GM19023 (cell line): Measurements from ENCODE around the gene AATF.

Source experiments
- ATAC-seq: cut with Tn5 transposase; IDR thresholded peaks from one replicate; pipeline ENCODE4 v1.9.1; 2021; ENCODE audit warnings: mild to moderate bottlenecking, moderate library complexity; ENCODE audit not compliant: unreplicated experiment

AATF gene

DNA sequence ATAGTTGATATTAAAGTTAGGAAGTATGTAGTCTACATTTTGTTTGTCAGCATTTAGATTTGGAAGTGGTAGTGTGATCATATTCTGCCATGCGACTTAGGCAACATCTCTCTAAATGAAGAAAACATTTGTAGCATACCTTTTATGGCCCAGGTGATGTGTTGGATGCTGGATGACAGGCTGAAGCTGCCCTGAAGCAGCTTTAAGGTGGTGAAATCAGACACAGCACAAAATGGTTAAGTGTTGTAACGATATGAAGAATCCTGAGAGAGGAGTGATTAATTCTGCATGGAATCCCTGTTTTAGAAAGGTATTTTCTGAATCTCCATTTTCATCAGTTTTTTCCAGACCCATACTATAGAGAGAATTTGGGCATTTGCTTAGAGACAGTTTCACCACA, 28.3 kb downstream of the AATF start:
- no peak for ATAC-seq

DNA sequence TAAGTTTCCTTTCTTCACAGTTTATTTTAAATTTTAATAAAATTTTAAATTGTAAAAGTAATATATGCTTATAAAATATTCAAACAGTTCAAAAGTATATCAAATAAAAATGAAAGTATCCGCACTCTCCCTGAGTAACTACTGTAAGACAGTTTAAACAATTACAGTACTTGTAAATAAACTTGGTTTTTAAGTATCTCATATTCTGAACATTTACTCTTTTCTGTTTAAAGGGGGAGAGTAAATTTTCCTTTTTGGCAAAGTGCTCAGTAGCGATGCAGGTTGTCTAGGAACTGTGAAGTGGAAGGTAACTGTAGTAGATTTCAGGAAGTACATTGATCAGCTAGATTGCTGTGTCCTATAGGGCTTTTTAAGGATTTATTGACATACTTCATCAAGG, 28.8 kb downstream of the AATF start:
- no peak for ATAC-seq

DNA sequence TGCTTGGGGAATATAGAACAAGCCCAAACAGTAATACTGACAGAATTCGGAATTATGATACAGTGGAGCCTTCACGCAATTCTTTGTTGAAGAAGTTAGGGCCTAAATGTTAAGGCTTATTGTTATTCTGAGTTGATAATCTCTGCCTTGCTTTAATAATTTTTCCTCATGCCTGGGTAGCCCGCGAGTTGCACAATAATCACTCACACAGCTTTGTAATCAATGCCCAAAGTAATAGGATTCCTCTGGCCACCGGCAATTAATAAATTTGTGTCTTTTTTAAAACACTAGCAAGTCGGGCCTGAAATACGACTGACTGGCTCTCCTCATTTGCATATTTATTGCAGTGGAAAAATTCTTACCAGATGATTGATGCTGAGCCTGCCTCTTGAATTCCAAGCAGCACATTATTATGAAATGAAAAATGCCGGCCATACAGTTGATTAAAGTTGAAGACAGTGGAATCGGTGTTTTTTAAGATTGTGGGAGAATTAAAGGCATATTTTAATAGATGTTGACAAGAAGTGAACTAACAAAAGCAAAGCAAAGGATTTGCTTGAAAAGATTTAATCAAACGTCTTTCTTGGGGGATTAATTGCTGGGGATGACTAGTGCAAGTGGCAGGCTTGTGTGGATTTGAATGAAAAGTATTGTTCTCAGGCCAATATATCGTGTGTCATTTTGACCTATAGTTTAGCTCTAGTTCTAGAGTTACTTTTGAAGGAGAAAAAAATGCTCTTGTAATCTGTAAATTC, 30.2 kb downstream of the AATF start:
- no peak for ATAC-seq

DNA sequence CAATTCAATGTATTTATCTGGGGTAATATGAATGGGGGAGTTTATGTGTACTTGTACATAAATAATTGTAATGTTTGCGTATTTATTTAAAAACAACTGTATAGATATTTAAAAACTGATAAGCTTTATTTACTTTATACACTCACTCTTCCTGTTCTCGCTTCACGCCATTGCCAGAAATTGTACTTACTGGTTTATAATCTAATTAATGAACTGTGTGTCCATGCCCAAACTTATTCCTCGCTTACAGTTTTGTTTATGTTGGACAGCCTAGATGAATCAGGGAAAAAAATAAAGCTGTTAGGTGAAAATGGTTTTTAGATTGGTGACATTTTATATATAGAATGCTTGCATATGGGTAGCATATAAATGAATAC, 30.8 kb downstream of the AATF start:
- ATAC-seq = no peak

DNA sequence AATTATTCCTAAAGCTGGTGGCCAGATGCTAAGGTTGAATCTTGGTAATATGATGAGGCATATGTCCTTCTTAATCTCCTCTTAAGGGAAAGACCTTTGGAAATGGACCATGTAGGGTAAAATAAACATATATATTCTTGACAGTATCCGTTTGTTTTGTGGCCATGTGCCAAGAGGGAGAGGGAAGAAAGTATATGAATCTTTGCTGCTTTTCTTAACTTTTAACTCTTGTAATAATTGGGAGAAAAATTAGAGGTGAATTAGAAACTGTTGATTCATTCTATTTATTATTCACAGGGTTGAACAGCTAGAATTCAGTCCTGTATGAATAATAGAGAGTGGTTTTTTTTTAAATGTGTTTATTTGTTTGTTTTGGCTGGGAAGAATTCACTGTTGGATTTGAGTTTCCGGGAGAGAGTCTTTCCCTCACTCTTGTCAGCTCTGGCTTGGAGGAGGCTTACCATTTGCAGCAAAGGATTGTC, 31.6 kb downstream of the AATF start:
- no peak for ATAC-seq

DNA sequence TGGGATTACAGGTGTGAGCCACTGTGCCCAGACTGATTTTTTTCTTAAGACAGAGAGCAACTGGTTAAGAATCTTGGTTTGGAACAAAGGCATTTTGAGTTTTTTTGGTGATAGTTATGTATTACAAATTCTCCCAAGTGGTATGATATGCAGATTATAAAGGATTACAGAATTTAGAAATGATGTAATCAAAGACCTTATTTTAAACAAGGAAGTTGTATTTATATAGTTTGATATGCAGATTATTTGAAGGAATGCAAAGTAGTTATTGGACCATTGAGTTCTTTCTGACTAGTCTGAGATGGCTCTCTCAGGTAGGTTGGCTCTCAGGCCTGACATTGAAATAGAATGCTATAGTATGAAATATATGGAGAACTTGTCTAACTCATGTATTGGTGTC, 34.9 kb downstream of the AATF start:
- no peak for ATAC-seq

DNA sequence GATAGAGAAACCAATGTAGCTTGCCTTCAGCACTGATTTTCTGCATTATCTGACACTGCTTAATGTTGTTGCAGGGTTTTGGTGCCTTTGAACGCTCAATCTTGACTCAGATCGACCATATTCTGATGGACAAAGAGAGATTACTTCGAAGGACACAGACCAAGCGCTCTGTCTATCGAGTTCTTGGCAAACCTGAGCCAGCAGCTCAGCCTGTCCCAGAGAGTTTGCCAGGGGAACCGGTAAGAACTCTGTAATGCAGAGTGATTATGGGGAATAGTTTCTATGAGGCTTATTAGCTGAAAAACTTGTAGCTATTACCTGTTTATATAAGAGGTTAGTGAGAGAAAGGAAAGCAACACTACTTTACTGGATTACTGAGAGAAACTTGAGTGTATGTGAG, 40.4 kb downstream of the AATF start:
- ATAC-seq = no peak

DNA sequence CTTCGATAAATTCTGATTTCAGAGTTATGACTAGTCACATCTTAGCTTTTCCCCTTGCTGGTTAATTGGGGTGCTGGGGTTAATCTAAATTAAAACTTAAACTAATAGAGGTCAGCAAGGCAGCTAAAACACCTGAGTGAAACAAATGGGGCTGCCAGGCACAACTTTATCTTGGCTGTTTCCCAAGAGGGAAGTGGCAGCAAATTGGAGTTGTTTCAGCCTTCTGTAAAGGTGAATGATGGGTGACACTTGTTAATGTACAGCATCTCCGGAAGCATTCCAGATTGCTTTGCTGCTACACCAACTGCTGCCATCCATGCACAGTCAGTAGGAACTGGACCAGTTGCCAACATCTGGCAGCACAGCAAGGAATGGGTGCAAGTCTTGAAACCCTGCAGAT, 43.9 kb downstream of the AATF start:
- ATAC-seq = no peak

DNA sequence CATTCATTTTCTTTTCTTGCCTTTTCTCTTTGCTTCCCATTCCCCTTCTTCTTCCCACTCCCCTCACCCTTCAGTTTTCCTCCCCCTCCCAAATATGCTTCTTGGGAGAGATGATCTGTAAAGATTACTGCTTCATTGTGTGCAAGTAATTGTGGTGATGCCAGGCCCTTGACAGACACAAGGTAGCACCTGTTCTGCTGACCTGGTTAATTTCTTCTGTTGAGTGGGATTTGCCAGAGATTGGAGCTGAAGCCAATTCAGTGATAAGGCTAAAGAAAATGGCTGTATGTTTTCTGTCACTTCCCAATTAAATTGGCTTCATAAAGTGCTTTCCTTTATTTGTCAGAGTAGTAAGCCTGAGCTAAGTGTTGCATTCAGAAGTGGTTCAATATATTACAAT, 44.5 kb downstream of the AATF start:
- ATAC-seq = no peak

DNA sequence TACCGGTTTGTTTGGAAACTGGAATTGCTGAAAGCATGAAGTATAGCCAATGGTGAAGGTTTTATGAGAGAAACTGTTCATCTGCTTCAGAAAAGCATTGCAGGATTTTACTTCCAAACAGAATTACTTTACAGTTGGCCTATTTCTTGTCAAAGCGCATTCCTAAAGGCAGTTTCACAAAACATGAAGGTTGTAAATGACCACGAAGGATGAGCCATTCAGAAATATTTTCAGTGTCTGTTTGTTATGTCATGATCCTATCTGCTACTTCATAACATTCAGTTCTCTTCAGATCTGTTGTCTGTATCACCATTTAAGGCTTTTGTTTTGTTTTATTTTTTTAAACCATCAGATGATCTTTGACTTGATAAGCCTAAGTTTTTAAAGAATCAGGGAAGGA, 45.7 kb downstream of the AATF start:
- ATAC-seq = no peak

DNA sequence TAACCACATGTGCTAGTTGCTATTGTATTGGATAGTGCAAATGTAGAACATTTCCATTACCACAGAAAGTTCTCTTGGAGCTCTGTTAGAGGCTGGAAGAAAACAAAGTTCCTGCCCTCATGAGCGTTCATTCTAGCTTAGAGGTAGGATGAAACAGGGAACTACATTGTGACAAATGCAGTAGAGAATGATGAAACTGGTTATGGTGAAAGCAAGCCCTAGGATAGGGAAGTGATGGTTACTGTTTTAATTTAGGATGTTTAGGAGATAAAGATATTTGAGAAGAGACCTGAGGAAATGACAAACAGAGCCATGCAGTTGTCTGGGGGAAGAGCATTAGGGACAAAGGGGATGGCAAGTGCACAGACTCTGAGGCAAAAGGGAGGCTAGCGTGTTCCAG, 50.7 kb downstream of the AATF start:
- no peak for ATAC-seq

DNA sequence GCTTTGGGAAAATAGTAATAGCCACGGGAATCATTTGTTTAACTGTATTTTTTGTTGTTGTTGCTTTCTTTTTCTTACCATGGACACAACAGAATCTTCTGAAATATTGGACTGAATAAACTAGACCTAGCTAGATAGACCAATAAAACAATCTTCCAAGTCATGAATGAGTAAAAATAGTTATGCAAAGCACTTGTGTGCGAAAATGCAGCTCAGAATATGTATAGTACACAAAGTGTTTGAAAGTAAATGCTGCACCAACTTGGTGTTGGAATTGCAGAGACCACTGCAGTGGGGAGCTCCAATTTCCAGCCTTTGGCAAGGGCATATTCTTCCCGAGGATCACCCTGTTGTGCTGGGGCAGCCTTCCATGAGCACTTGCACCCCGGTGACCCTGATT, 68.0 kb downstream of the AATF start:
- no peak for ATAC-seq

DNA sequence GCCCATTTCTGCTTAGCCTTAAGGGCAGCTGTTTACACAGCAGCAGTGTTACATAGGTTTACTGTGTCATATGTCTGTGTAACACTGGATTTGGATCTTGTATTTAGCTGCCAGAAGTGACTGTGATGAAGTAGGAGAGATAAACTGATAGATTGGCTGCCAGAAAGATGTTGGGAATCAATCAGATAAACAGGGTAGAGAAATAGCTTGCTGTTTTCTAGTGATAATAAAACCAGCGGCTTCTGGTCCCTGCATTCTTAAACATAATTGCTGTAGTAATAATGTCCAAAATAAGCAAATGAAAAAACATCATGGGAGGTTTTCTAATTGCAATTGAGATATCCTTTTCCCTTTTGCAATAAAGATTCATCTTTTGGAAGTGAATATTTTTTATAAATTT, 68.7 kb downstream of the AATF start:
- no peak for ATAC-seq

DNA sequence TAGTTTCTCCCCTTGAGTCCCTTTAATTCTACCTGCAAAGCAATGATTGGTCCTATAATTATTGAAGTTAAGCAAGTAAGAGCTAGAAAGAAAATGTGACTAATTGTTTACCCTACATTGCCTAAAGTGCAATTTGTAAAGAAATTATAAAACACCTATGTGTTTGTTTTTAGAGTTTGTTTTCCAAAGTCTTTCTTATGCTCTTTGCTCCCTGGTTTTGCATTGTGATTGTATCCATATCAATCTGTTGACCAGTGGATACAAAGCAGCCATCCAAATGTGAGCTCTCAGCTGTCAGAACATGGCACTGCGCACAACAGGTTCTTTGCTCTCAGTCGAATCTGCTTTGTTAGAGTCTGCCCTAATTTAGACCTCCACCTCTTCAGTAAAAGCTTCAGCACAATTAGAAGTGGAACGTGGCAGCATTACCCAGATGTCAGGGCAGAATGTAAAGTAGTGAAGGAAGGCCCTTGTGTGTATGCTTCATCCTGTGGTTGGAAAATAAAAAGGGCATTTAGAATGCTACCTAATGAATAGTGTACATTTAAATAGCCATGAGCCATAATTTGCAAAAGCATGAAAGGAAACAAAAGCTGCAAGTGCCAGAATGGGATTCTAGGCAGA, 70.5 kb downstream of the AATF start:
- ATAC-seq = no peak

DNA sequence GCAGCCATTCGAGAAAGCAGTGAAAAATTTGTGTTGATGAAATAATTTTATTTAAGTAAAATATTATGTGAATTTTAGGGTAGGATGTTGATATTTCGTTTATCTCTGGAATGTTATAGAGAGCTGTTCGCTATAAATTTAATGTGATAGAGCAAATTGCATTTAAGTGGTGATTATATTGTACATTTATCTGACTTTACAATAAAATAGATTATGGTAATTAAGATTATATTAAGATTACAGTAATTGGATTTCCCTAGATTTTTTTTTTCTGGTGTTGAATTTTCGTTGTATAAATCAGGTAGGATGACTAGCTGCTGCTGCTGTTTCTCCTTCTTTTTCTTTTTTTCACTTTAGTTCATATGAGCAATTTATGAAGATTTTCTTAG, 71.0 kb downstream of the AATF start:
- no peak for ATAC-seq

DNA sequence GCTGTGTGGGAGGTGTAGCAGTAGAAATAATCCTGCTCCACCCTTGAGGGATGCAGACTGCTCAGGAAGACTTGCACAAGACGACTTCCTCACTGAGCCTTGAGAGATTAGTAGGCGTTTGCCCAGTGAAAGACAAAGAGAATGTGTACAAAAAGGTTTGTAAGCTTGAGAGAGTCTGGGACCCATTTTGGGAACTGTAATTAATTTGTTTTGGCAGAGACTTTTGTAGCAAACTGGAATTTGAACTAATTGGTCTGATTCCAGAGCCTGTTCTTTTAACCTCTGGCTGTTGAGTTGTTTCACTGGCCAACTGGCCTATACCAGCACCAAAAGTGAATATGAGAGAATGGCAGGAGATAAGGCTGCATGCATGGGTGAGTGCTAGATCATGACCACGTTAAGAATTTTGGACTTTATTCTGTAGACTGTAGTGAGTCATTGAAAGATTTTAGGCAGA, 75.5 kb downstream of the AATF start:
- ATAC-seq = no peak

DNA sequence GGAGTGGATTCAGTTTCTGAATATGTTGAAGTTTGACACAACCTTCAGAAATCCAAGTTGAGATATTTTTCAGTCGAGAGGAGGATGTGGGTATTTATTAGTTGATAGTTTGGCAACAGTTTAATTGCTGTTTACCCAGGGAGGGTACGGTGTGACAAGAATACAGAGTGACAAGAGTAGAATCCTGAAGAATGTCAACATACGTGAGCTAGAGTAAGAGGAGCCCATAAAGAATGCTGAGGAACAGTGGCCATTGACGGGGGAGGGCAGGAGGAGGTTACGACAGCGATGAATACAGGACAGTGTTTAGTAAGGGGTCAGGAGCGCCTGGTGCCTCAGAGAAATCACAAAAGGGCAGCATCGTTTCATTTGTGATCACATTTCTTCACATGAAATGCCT, 76.5 kb downstream of the AATF start:
- no peak for ATAC-seq

DNA sequence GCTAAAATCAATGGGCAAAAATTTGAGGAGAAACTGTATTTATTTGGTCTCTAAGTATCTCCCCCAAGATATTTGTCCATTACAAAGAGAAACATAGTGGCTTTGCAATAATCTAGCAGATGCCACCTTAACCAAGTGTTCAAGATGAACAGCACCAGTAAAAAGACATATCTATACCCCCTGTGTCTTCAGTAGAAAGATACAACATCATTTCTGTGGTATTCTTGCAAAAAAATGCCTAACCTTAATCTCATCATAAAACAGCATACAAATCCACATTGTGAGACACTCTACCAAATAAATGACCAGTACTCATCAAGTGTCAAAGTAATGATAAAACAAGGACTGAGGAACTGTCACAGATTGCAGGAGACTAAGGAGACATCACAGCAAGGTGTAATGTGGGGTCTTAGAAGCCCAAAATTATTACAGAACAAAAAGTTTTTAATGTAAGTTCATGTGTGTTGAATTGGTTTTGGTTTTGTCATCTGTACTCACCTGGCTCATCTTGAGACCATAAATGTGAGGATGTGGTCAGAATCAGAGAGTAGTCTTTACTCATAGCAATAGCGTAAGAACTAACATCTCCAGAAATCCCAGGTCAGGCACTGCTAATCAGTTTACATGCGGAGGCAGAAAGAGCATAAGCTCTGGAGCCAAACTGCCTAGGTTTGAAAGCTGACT, 77.2 kb downstream of the AATF start:
- ATAC-seq = no peak

DNA sequence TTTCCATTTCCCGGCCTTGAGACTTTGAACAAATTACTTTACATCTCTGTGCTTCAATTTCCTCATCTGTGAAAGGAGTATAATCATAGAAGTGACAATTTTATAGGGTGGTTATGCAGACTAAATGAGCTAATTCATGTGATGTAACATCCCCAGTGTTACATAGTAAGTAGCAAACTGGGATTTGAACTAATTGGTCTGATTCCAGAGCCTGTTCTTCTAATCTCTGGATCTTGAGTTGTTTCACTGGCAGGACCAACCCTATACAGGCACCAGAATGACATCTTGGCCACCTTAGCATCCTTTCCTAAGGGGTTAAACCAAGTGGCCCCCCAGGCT, 77.7 kb downstream of the AATF start:
- no peak for ATAC-seq

DNA sequence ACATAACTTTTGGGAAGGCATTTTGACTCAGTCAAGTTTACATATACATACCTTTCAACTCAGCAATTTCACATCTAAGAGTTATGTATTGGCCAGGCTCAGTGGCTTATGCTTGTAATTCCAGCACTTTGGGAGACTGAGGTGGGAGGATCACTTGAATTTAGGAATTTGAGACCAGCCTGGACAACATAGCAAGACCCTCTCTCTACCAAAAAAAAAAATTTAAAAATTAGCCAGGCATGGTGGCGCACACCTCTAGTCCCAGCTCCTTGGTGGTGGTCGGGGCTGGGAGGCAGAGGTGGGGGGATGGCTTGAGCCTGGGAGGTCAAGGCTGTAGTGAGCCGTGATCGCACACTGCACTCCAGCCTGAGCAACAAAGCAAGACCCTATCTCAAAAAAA, 79.3 kb downstream of the AATF start:
- no peak for ATAC-seq

DNA sequence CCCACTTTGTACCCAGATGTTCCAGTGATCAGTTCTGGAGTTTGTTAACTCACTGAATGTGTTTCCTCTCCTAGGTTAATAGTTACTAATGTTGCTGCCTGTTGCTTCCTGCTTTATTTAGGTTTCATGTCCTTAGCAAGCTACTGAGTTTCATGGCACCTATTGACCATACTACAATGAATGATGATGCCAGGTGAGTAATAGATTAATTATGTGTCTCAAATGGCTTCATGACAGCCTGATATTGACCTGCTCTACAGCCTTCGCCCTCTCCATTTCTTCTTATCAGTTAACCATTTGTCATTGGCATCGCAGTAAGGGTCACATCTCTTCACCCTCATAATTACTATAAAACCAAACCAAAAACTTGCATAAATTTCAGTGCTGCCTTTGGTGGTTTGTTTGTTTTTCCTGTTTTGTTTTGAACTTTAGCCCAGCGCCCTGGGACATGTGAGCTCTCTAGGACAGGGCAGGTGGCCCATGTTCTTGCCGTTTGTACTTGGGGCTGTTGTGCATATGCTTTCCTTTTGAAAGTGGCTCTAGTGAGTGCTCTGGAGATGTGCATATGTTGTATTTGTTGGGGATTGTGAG, 82.8 kb downstream of the AATF start:
- ATAC-seq = no peak

DNA sequence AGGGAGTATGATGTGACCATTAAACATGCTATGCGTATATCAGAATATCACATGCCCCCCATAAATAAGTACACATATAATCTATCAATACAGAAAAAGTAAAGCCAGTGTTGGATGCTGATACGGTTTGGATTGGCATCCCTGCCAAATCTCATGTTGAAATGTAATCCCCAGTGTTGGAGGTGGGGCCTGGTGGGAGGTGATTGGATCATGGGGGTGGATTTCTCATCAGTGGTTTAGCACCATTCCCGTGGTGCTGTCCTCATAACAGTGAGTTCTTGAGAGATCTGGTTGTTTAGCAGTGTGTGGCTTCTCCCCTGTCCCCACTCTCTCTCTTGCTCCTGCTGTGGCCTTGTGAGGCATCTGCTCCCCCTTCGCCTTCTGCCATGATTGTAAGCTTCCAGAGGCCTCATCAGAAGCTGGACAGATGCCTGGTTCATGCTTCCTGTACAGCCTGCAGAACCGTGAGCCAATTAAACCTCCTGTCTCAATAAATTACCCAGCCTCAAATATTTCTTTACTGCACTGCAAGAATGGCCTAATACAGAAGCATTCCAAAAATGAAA, 88.9 kb downstream of the AATF start:
- no peak for ATAC-seq
